ENCODE data around the gene IBA57.

IBA57 gene

GRCh38 chr1:228204958-228205357 is 39.4 kb downstream of the IBA57 start:
- H3K4me3 ChIP-seq (ENCODE audit: low read depth, low read length), result no peak overlapping the region
- H3K27me3 ChIP-seq (ENCODE audit: insufficient read depth, low read length), result no peaks in the 10 kb centered on the region
- H3K4me2 ChIP-seq (ENCODE audit: low read length), result no peak overlapping the region
- no peak overlapping the region for H3K9ac ChIP-seq (ENCODE audit: low read length)
- H3K4ac ChIP-seq (ENCODE audit: low read depth, low read length), result no peak overlapping the region
- no peaks in the 10 kb centered on the region for H3K79me1 ChIP-seq (ENCODE audit: low read length)
- no peaks in the 10 kb centered on the region for H3K4me1 ChIP-seq (ENCODE audit: control insufficient read depth in 1 of 2, insufficient read depth in 2 of 2, low read length in 2 of 2)
- no peaks in the 10 kb centered on the region for H3K79me2 ChIP-seq (ENCODE audit: control insufficient read depth, insufficient read depth, low read length, poor library complexity)
- no peak overlapping the region for H3K18ac ChIP-seq (ENCODE audit: low read length)
- no peak overlapping the region for H3K23ac ChIP-seq (ENCODE audit: low read length)
- no peak for DNase-seq
- no peaks in the 10 kb centered on the region for H3K36me3 ChIP-seq (ENCODE audit: control insufficient read depth in 1 of 2, insufficient read depth in 2 of 2, low read length in 2 of 2)
- H2AFZ ChIP-seq (ENCODE audit: insufficient read depth, low read length, poor library complexity), result no peak overlapping the region
- no peak overlapping the region for H3K27ac ChIP-seq (ENCODE audit: low read depth, low read length)
- H2BK120ac ChIP-seq (ENCODE audit: insufficient read depth, low read length, poor library complexity), result no peak overlapping the region
- H3K9me3 ChIP-seq (ENCODE audit: insufficient read depth, low read depth, low read length), result peaks cover 4% of the 10 kb centered on the region
- no peak overlapping the region for H2AK5ac ChIP-seq (ENCODE audit: low read length)
- no peak overlapping the region for H4K8ac ChIP-seq (ENCODE audit: low read depth, low read length)
- no peak overlapping the region for H2BK5ac ChIP-seq (ENCODE audit: low read depth, low read length, poor library complexity)
- no peak overlapping the region for H4K91ac ChIP-seq (ENCODE audit: low read depth, low read length)
- no peak overlapping the region for H3K14ac ChIP-seq (ENCODE audit: low read length)
- 100% methylated on average over 1 of the region's 8 CpGs for WGBS (ENCODE audit: extremely low coverage, insufficient coverage, insufficient read length)
- H2BK12ac ChIP-seq (ENCODE audit: low read length), result no peak overlapping the region
- no peak overlapping the region for H4K12ac ChIP-seq (ENCODE audit: low read depth, low read length)

- DNase-seq, result no peak
- H3K4me3 ChIP-seq (ENCODE audit: low read depth, low read length), result no peak overlapping the region
- H2AK5ac ChIP-seq (ENCODE audit: low read length), result no peak overlapping the region
- peaks cover 4% of the 10 kb centered on the region for H3K9me3 ChIP-seq (ENCODE audit: insufficient read depth, low read depth, low read length)
- no CpG with 5 or more reads among the region's 15 CpGs for WGBS (ENCODE audit: extremely low coverage, insufficient coverage, insufficient read length)
- no peak overlapping the region for H2BK5ac ChIP-seq (ENCODE audit: low read depth, low read length, poor library complexity)
- no peaks in the 10 kb centered on the region for H3K27me3 ChIP-seq (ENCODE audit: insufficient read depth, low read length)
- no peak overlapping the region for H3K9ac ChIP-seq (ENCODE audit: low read length)
- H3K14ac ChIP-seq (ENCODE audit: low read length), result no peak overlapping the region
- no peak overlapping the region for H3K27ac ChIP-seq (ENCODE audit: low read depth, low read length)
- H4K12ac ChIP-seq (ENCODE audit: low read depth, low read length), result no peak overlapping the region
- H3K36me3 ChIP-seq (ENCODE audit: control insufficient read depth in 1 of 2, insufficient read depth in 2 of 2, low read length in 2 of 2), result no peaks in the 10 kb centered on the region
- no peak overlapping the region for H3K23ac ChIP-seq (ENCODE audit: low read length)
- no peak overlapping the region for H3K4me2 ChIP-seq (ENCODE audit: low read length)
- H2AFZ ChIP-seq (ENCODE audit: insufficient read depth, low read length, poor library complexity), result no peak overlapping the region
- H3K4ac ChIP-seq (ENCODE audit: low read depth, low read length), result no peak overlapping the region
- H3K79me1 ChIP-seq (ENCODE audit: low read length), result no peaks in the 10 kb centered on the region
- H4K91ac ChIP-seq (ENCODE audit: low read depth, low read length), result no peak overlapping the region
- H2BK120ac ChIP-seq (ENCODE audit: insufficient read depth, low read length, poor library complexity), result no peak overlapping the region
- no peaks in the 10 kb centered on the region for H3K79me2 ChIP-seq (ENCODE audit: control insufficient read depth, insufficient read depth, low read length, poor library complexity)
- H3K4me1 ChIP-seq (ENCODE audit: control insufficient read depth in 1 of 2, insufficient read depth in 2 of 2, low read length in 2 of 2), result no peaks in the 10 kb centered on the region
- no peak overlapping the region for H4K8ac ChIP-seq (ENCODE audit: low read depth, low read length)
- no peak overlapping the region for H2BK12ac ChIP-seq (ENCODE audit: low read length)
- no peak overlapping the region for H3K18ac ChIP-seq (ENCODE audit: low read length)
These were observed 40.2 kb downstream of the IBA57 start for GRCh38 chr1:228205526-228206436.

GRCh38 chr1:228206582-228207351 is 41.2 kb downstream of the IBA57 start:
- Histone ChIP-seq H3K9ac (ENCODE audit: low read length) (no peak overlapping the region), H3K79me1 (ENCODE audit: low read length) (no peaks in the 10 kb centered on the region), H3K14ac (ENCODE audit: low read length) (no peak overlapping the region), H3K23ac (ENCODE audit: low read length) (no peak overlapping the region), H3K36me3 (ENCODE audit: control insufficient read depth in 1 of 2, insufficient read depth in 2 of 2, low read length in 2 of 2) (no peaks in the 10 kb centered on the region), H2BK120ac (ENCODE audit: insufficient read depth, low read length, poor library complexity) (no peak overlapping the region), H2AFZ (ENCODE audit: insufficient read depth, low read length, poor library complexity) (no peak overlapping the region), H2AK5ac (ENCODE audit: low read length) (no peak overlapping the region), H3K79me2 (ENCODE audit: control insufficient read depth, insufficient read depth, low read length, poor library complexity) (no peaks in the 10 kb centered on the region), H2BK12ac (ENCODE audit: low read length) (no peak overlapping the region), H3K4ac (ENCODE audit: low read depth, low read length) (no peak overlapping the region), H3K27me3 (ENCODE audit: insufficient read depth, low read length) (peaks cover under 1% of the 10 kb centered on the region), H4K8ac (ENCODE audit: low read depth, low read length) (no peak overlapping the region), H3K27ac (ENCODE audit: low read depth, low read length) (no peak overlapping the region), H4K12ac (ENCODE audit: low read depth, low read length) (no peak overlapping the region), H3K4me3 (ENCODE audit: low read depth, low read length) (no peak overlapping the region), H3K18ac (ENCODE audit: low read length) (no peak overlapping the region), H3K4me1 (ENCODE audit: control insufficient read depth in 1 of 2, insufficient read depth in 2 of 2, low read length in 2 of 2) (no peaks in the 10 kb centered on the region), H2BK5ac (ENCODE audit: low read depth, low read length, poor library complexity) (no peak overlapping the region), H4K91ac (ENCODE audit: low read depth, low read length) (no peak overlapping the region), H3K9me3 (ENCODE audit: insufficient read depth, low read depth, low read length) (peaks cover 4% of the 10 kb centered on the region), H3K4me2 (ENCODE audit: low read length) (no peak overlapping the region)
- WGBS (ENCODE audit: extremely low coverage, insufficient coverage, insufficient read length), result no CpG with 5 or more reads among the region's 16 CpGs
- DNase-seq, result no peak

- no peak overlapping the region for H3K18ac ChIP-seq (ENCODE audit: low read length)
- H2AK5ac ChIP-seq (ENCODE audit: low read length), result no peak overlapping the region
- no peaks in the 10 kb centered on the region for H3K79me2 ChIP-seq (ENCODE audit: control insufficient read depth, insufficient read depth, low read length, poor library complexity)
- peaks cover 10% of the 10 kb centered on the region for H3K9me3 ChIP-seq (ENCODE audit: insufficient read depth, low read depth, low read length)
- no peak overlapping the region for H3K9ac ChIP-seq (ENCODE audit: low read length)
- H3K23ac ChIP-seq (ENCODE audit: low read length), result no peak overlapping the region
- no peak overlapping the region for H4K8ac ChIP-seq (ENCODE audit: low read depth, low read length)
- H3K14ac ChIP-seq (ENCODE audit: low read length), result no peak overlapping the region
- no peak overlapping the region for H2BK120ac ChIP-seq (ENCODE audit: insufficient read depth, low read length, poor library complexity)
- WGBS (ENCODE audit: extremely low coverage, insufficient coverage, insufficient read length), result no CpG with 5 or more reads among the region's 8 CpGs
- no peaks in the 10 kb centered on the region for H3K36me3 ChIP-seq (ENCODE audit: control insufficient read depth in 1 of 2, insufficient read depth in 2 of 2, low read length in 2 of 2)
- no peak overlapping the region for H3K27ac ChIP-seq (ENCODE audit: low read depth, low read length)
- H2AFZ ChIP-seq (ENCODE audit: insufficient read depth, low read length, poor library complexity), result no peak overlapping the region
- H4K12ac ChIP-seq (ENCODE audit: low read depth, low read length), result no peak overlapping the region
- no peak overlapping the region for H3K4ac ChIP-seq (ENCODE audit: low read depth, low read length)
- H2BK5ac ChIP-seq (ENCODE audit: low read depth, low read length, poor library complexity), result no peak overlapping the region
- no peak for DNase-seq
- H3K4me2 ChIP-seq (ENCODE audit: low read length), result no peak overlapping the region
- no peaks in the 10 kb centered on the region for H3K79me1 ChIP-seq (ENCODE audit: low read length)
- H3K27me3 ChIP-seq (ENCODE audit: insufficient read depth, low read length), result peaks cover 7% of the 10 kb centered on the region
- peaks cover under 1 to 2% of the 10 kb centered on the region in 2 experiments for H3K4me1 ChIP-seq (ENCODE audit: control insufficient read depth in 1 of 2, insufficient read depth in 2 of 2, low read length in 2 of 2)
- no peak overlapping the region for H2BK12ac ChIP-seq (ENCODE audit: low read length)
- no peak overlapping the region for H4K91ac ChIP-seq (ENCODE audit: low read depth, low read length)
- H3K4me3 ChIP-seq (ENCODE audit: low read depth, low read length), result peak overlapping the region; percentile 1
These were observed 41.8 kb downstream of the IBA57 start for GRCh38 chr1:228207381-228207810.
